Skin epidermis (tissue), 12 donors: ENCODE data around the gene DNASE2B.
A peak's percentile ranks its signal among the peaks of the same experiment; 100 is the strongest.

Source experiments
- H3K27ac ChIP-seq, 21 experiments: fragments of 200-600 bp; sonication (generic) in 11 of 21; one replicate each; pipeline ENCODE4 v1.5.0; 2020; ENCODE audit warnings: mild to moderate bottlenecking in 3 of 21, inconsistent platforms in 2 of 21, moderate library complexity in 2 of 21
- H3K4me3 ChIP-seq, 7 experiments: fragments of 200-600 bp; sonication (generic) in 2 of 7; one replicate each; pipeline ENCODE4 v1.5.0; 2020; ENCODE audit warnings: inconsistent platforms in 2 of 7, mild to moderate bottlenecking in 2 of 7, moderate library complexity in 1 of 7

The DNASE2B gene

GRCh38 chr1:84409888-84410287 is 11.6 kb downstream of the DNASE2B start:
- H3K27ac ChIP-seq: no peak overlapping the region

GRCh38 chr1:84410328-84411095 is 12.2 kb downstream of the DNASE2B start:
- Histone ChIP-seq H3K4me3 (no peak overlapping the region), H3K27ac (no peak overlapping the region)

More at GRCh38 chr1:84409888-84410287, 11.6 kb downstream of the DNASE2B start:
- no peak overlapping the region for H3K4me3 ChIP-seq

DNA sequence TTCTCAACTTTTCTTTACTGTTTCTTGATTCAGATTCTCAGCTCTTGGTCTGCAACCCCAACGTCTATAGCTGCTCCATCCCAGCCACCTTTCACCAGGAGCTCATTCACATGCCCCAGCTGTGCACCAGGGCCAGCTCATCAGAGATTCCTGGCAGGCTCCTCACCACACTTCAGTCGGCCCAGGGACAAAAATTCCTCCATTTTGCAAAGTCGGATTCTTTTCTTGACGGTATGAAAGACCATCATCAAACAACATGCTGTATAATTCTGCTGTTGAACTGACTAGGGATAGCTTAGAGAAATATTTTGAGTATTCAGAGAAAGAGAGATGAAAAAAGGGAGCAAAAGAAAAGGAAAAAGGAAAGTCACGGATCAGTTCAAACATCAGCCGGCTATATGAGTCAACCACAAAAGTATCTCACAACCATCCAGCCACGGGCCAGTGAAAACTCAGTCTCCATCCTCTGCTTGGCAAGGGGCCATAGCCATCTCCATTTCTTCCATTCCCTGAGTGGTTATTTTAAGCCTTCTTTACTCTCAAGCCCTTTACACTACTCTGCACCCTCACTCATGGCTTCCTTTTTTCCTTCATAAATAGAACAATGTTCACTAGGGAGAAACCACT is 14.1 kb downstream of the DNASE2B start:
- H3K4me3 ChIP-seq: no peak overlapping the region
- no peak overlapping the region for H3K27ac ChIP-seq

DNA sequence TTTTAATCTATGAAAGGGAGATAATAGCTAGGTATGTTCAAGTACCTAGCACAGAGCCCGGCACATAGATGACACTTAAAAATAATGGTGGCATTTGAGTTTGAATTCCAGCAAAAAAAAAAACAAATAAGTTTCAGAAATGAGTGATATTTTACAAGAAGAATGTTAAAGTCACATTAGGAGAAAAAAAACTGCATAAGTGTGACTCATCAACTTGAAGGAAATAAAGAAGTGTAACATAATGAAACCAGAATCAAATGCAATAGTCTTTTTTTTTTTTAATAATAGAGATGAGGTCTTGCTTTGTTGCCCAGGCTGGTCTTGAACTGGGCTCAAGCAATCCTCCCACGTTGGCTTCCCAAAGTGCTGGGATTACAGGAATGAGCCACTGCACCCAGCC is 17.1 kb downstream of the DNASE2B start:
- no peak overlapping the region for H3K4me3 ChIP-seq
- no peak overlapping the region for H3K27ac ChIP-seq

DNA sequence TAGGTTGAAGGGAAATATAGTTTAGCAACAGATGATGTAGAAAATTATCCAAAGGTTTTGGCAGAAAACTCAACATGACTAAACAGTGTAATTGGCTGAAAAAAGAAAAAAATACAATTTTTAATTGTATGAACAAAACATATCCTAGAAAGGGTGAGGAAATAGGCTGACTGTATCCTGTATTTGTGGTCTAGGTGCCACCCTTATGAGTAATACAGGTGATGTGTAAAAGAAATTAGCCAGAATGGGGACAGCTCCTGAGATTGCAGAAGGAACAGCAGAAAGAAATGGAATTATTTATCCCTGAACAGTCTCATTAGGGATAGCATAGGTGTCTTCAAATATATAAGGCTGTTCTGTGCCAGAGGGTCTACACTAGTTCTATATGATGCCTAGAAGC is 24.6 kb downstream of the DNASE2B start:
- no peak overlapping the region for H3K27ac ChIP-seq
- H3K4me3 ChIP-seq: no peak overlapping the region

DNA sequence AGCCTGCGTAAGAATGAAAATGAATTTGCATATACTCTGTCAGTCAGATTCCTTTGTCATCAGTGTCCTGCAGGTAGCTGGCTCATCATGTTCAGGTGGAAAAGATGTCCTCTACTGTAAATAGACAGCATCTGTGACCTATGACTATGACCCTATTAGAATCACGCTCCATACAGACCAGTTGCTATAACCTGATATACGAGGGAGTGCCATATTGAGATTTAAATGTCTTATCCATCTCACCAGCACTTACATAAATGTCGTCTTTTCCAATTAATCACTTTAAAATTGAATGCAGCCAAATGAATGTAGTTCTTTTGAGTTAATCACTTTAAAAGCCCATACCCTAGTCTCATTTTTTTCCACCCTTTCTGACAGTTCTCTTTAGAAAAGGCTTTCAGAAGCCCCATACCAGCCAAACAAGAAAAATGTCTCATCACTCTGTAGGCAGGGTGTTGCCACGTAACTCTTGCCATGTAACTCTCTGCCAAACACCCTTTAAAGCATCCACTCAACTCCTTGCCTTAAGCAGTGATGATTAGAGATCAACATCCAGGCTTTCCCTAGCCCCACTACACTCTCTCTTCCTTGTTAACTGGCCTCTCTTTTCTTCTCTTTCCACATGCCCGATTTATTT is 26.3 kb downstream of the DNASE2B start:
- peak overlapping the region in 1 of 21 experiments; percentile 10 for H3K27ac ChIP-seq
- no peak overlapping the region for H3K4me3 ChIP-seq

DNA sequence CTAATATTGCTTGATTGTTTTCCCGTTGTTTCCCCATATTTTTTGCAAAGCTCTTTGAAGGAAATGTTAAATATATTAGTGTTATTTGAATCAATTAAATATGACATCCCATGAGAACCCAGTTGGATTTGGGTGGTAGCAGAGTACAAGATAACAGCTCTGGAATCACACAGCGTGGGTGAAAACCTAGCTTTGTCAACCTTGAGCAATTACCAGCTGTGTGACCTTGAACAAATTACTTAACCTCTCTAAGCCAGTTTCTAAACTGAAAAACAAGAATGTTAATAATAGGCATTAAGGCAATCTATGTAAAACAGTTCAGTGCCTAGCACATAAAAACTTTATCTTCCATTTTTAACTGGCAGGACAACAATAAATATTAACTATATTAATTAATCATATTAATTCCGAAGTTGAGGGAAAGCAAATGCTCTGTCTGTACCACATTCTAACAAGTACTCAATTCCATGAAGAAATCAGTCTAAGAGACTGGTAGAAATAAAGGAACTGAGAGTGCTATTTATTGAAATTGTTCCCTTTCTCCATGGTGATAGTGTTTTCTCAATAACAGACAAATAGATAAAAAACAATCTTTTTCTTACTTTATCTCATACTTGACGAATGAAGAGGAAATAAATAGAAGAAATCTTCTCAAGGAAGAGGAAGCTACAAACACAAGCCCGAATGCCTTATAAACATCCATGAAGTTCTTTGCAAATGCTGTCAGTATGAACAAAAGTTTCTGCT is 27.0 kb downstream of the DNASE2B start:
- peak overlapping the region in 1 of 21 experiments; percentile 10 for H3K27ac ChIP-seq
- no peak overlapping the region for H3K4me3 ChIP-seq

GRCh38 chr1:84426376-84426775 is 28.1 kb downstream of the DNASE2B start:
- H3K27ac ChIP-seq: no peak overlapping the region
- H3K4me3 ChIP-seq: no peak overlapping the region

GRCh38 chr1:84427250-84428188 is 29.2 kb downstream of the DNASE2B start:
- no peak overlapping the region for H3K27ac ChIP-seq
- no peak overlapping the region for H3K4me3 ChIP-seq

DNA sequence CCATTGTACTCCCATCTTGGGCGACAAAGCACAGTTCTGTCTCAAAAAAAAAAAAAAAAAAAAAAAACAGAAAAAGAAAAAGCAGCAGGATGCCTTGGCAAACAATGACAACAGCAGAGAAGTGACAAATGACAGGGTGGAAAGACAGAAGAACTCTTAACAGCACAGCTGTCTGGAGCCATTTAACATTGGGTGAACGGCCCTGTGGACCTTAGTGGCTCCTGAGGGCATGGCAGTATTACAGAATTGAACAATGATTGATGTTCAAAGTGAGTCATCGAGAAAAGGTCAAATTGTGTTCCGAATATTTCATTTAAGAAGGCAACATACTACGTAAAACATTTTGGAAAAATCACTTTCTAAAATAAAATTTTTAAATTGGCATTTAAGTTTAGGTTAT is 30.0 kb downstream of the DNASE2B start:
- H3K27ac ChIP-seq: no peak overlapping the region
- no peak overlapping the region for H3K4me3 ChIP-seq

GRCh38 chr1:84429231-84429630 is 30.9 kb downstream of the DNASE2B start:
- H3K4me3 ChIP-seq: no peak overlapping the region
- no peak overlapping the region for H3K27ac ChIP-seq

DNA sequence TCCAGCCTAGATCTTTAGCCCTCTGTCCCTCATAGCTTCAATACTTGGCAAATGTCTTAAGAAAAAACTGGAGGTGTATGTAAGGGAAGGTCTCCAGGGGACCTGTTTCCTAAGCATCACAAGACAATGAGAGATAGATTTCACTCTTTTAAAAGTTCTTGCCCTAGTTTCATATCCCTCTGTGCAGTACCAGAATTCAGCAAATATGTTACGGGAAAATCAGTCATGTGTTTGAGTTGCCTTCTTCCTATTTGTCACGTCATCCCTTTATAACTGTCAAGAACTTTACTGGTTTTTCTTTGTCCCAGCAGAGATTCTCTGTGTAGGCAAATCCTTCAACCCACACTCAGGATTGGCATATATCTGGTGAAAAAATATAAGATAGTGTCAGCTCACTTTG is 32.3 kb downstream of the DNASE2B start:
- peak overlapping the region in 1 of 21 experiments; percentile 38 for H3K27ac ChIP-seq

DNA sequence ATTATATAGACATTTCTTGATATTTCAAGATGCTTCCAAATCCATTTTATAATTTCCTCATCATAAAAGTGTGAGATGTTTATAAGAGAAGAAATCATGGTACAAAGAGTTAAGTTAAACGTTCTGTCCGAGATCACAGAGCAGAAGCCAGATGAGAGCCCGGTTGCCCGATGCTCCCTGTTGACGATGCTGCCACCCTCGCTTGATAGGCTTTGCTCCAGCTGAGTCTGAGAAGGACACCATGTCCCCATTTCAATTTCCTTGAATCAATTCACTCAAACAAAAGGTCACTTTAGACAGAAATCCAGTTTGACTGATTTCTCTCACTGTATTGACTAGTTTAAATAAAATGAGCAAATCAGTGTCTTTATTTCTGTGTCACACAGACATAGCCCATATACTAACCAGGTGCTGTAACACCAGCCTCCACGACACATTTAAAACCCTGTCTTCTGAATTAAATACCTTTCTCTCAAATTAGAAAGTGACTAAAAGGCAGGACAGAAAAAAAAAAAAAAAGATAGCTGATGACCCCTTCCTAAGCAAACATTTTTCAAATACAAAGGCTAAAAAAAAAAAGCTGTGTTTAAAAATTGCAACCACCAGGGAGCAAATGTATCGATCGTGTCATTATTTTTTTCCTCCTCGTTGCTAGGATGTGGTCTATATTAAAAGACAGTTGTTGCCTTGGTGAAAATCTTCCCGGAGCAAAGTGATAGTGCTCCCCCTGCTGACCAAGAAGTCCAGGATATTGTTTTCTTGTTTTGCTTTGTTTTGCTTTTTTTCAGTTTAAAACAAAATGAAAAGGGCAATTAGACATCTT is 35.2 kb downstream of the DNASE2B start:
- H3K4me3 ChIP-seq: peak overlapping the region in 2 of 7 experiments; percentile 20 to 24
- peak overlapping the region in 3 of 21 experiments; percentile 0 to 43 (median 20) for H3K27ac ChIP-seq

More for the DNA sequence above, 32.3 kb downstream of the DNASE2B start:
- H3K4me3 ChIP-seq: no peak overlapping the region

DNA sequence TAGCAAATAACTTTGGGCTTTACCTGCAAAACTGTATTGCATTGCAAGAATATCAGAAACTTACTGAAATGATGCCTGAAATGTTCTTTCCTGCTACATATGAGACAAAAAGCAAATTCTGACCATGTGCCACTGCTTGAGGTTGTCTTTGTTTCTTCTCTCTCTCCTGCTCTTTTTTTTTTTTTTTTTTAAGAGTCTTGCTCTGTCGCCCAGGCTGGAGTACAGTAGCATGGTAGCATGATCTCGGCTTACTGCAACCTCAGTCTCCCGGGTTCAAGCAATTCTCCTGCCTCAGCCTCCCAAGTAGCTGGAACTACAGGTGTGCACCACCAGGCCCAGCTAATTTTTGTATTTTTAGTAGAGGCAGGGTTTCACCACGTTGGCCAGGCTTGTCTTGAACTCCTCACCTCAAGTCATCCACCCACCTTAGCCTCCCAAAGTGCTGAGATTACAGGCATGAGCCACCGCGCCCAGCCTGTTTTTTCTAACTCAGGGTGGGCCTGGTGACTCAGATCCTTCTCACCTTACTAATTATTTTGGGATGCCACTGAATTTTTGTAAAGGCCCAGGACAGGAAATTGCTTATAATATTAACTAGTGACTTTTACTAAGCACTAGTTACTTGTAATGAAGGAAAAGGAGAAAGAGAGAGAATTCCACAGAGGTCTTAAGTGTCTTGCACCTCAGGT is 35.9 kb downstream of the DNASE2B start:
- Histone ChIP-seq H3K27ac (peak overlapping the region in 3 of 21 experiments; percentile 19 to 66 (median 43)), H3K4me3 (no peak overlapping the region)

DNA sequence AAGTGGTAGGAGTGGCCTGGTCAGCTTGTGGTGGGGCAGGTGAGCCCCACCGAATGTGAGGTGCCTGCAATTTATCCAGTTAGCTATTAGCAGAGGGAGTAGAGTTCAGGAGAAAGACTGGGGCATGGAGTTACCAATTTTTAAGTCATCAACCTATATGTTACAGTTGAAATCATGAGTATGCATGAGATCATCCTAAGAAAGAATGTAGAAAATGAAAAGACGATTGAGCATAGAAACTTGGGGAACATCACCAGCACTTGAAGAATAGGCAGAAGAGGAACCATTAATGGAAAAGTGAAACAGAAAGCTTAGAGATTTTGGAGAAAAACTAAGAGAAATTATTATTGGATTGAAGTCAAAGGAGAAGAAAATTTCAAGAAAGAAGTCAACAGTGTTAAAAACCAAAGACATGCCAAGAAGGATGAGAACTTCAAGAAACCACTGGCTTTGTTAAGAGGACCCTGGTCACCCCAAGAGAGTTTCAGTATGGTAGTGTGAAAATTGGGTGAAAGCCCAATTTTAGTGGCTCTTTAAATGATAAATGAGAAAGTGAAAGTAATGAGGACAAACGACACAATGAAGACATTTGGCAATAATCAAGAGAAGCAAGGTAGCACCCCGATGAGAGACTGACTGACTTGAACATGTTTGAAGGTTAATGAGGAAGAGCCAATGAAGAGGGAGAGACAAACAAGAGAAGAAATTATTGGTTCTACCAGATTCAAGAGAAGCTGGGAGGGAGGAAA is 36.7 kb downstream of the DNASE2B start:
- H3K27ac ChIP-seq: peak overlapping the region in 6 of 21 experiments; percentile 19 to 66 (median 40)
- no peak overlapping the region for H3K4me3 ChIP-seq

- Histone ChIP-seq H3K4me3 (no peak overlapping the region), H3K27ac (peak overlapping the region in 12 of 21 experiments; percentile 0 to 61 (median 26))
Measured at GRCh38 chr1:84436876-84437655, 38.8 kb downstream of the DNASE2B start.
